DND-41 (cell line): ENCODE results near the gene KCNQ1OT1.

Source experiments
- ATAC-seq: fragments of 200-7000 bp; cut with Tn5 transposase; 3 replicates; pipeline ENCODE4 v1.9.1; 2021; ENCODE audit warnings: low read depth; ENCODE audit not compliant: insufficient read depth
- DNase-seq: peaks from one replicate; pipeline ENCODE4 v3.0.0-alpha.2; 2020
- H2AFZ ChIP-seq: 2 replicates; pipeline ENCODE4 v1.6.0; 2012; ENCODE audit warnings: low read depth, low read length
- H3K27ac ChIP-seq: 2 replicates; pipeline ENCODE4 v1.5.1; 2012; ENCODE audit warnings: low read length, inconsistent platforms
- H3K27me3 ChIP-seq: fragments of 200-600 bp; sonication (generic); 2 replicates; pipeline ENCODE4 v1.6.0; 2012; ENCODE audit warnings: low read length, mild to moderate bottlenecking, inconsistent platforms; ENCODE audit not compliant: insufficient read depth, poor library complexity
- H3K36me3 ChIP-seq: 2 replicates; pipeline ENCODE4 v1.5.1; 2012; ENCODE audit warnings: low read length, inconsistent platforms; ENCODE audit not compliant: insufficient read depth
- H3K4me1 ChIP-seq: 2 replicates; pipeline ENCODE4 v1.5.1; 2012; ENCODE audit warnings: mild to moderate bottlenecking, low read length; ENCODE audit not compliant: insufficient read depth
- H3K4me2 ChIP-seq: 2 replicates; pipeline ENCODE4 v1.6.0; 2012; ENCODE audit warnings: mild to moderate bottlenecking, moderate library complexity, low read length, inconsistent platforms; ENCODE audit not compliant: insufficient read depth
- H3K4me3 ChIP-seq, 2 experiments: fragments of 200-600 bp in 1 of 2; shearing (Covaris generic) in 1 of 2; 2 replicates each; pipeline ENCODE4 v1.5.1; 2012 to 2016; ENCODE audit warnings: inconsistent platforms in 2 of 2, low read length in 2 of 2, mild to moderate bottlenecking in 2 of 2, low read depth in 1 of 2, moderate library complexity in 1 of 2
- H3K79me2 ChIP-seq: 2 replicates; pipeline ENCODE4 v1.6.0; 2012; ENCODE audit warnings: low read length, inconsistent platforms; ENCODE audit not compliant: insufficient read depth
- H3K9ac ChIP-seq: 2 replicates; pipeline ENCODE4 v1.6.0; 2012; ENCODE audit warnings: low read depth, mild to moderate bottlenecking, inconsistent platforms, low read length, moderate library complexity
- H3K9me3 ChIP-seq: 2 replicates; pipeline ENCODE4 v1.5.1; 2012; ENCODE audit warnings: low read length, moderate library complexity, mild to moderate bottlenecking, inconsistent platforms; ENCODE audit not compliant: insufficient read depth, severe bottlenecking
- H4K20me1 ChIP-seq: 2 replicates; pipeline ENCODE4 v1.6.0; 2012; ENCODE audit warnings: low read length; ENCODE audit not compliant: insufficient read depth
- CTCF ChIP-seq: IDR thresholded peaks from 2 replicates; pipeline ENCODE4 v1.5.1; 2012; ENCODE audit warnings: borderline replicate concordance, low read length, moderate library complexity, mild to moderate bottlenecking; ENCODE audit not compliant: poor library complexity, severe bottlenecking; ENCODE audit errors: extremely low read depth
- EZH2 ChIP-seq: IDR thresholded peaks from 3 replicates; pipeline ENCODE4 v1.6.1; 2012; ENCODE audit warnings: borderline replicate concordance, low read depth, mild to moderate bottlenecking, moderate library complexity, low read length, inconsistent platforms; ENCODE audit not compliant: severe bottlenecking

The KCNQ1OT1 gene

GRCh38 chr11:2584434-2584811, 115.4 kb downstream of the KCNQ1OT1 start:
- Histone ChIP-seq H3K9me3 (no peaks in the 10 kb centered on the region), H2AFZ (no peak overlapping the region), H3K4me2 (no peak overlapping the region), H3K79me2 (no peaks in the 10 kb centered on the region), H3K4me1 (no peaks in the 10 kb centered on the region), H3K4me3 (no peak overlapping the region), H3K36me3 (no peaks in the 10 kb centered on the region), H4K20me1 (peaks cover 3% of the 10 kb centered on the region; the same call in 1 of the 2 replicates), H3K27me3 (no peaks in the 10 kb centered on the region), H3K27ac (no peak overlapping the region), H3K9ac (no peak overlapping the region)
- DNase-seq, result no peak
- no peak for TF ChIP-seq EZH2
- TF ChIP-seq CTCF, result no peak
- no peak for ATAC-seq

- DNase-seq, result peak; percentile 2
- Histone ChIP-seq H3K9me3 (no peaks in the 10 kb centered on the region), H3K4me3 (no peak overlapping the region), H3K27ac (no peak overlapping the region), H3K79me2 (no peaks in the 10 kb centered on the region), H4K20me1 (peaks cover 3% of the 10 kb centered on the region; the same call in 1 of the 2 replicates), H3K36me3 (no peaks in the 10 kb centered on the region), H3K4me1 (no peaks in the 10 kb centered on the region), H3K9ac (no peak overlapping the region), H2AFZ (no peak overlapping the region), H3K27me3 (no peaks in the 10 kb centered on the region), H3K4me2 (no peak overlapping the region)
- no peak for TF ChIP-seq CTCF
- TF ChIP-seq EZH2, result no peak
- no peak for ATAC-seq
Observed at GRCh38 chr11:2583605-2583958, 116.2 kb downstream of the KCNQ1OT1 start.

- H3K36me3 ChIP-seq, result no peaks in the 10 kb centered on the region
- H3K4me2 ChIP-seq, result no peak overlapping the region
- H3K27ac ChIP-seq, result no peak overlapping the region
- no peaks in the 10 kb centered on the region for H3K27me3 ChIP-seq
- H2AFZ ChIP-seq, result no peak overlapping the region
- ATAC-seq (no peak), DNase-seq (peak; percentile 1)
- peaks cover 3% of the 10 kb centered on the region; the same call in 1 of the 2 replicates for H4K20me1 ChIP-seq
- no peaks in the 10 kb centered on the region for H3K4me1 ChIP-seq
- no peak overlapping the region for H3K9ac ChIP-seq
- no peaks in the 10 kb centered on the region for H3K79me2 ChIP-seq
- H3K9me3 ChIP-seq, result no peaks in the 10 kb centered on the region
- TF ChIP-seq EZH2 (no peak), CTCF (no peak)
- H3K4me3 ChIP-seq, result no peak overlapping the region
Observed at GRCh38 chr11:2582946-2583604, 116.7 kb downstream of the KCNQ1OT1 start.
